Measurements from ENCODE around the gene HEATR1.
"Not testable (repeated sequence)": the region's sequence is repeated elsewhere in the genome, so short reads cannot be mapped to it uniquely, and the experiment has no call there.

Gene HEATR1, protein sequence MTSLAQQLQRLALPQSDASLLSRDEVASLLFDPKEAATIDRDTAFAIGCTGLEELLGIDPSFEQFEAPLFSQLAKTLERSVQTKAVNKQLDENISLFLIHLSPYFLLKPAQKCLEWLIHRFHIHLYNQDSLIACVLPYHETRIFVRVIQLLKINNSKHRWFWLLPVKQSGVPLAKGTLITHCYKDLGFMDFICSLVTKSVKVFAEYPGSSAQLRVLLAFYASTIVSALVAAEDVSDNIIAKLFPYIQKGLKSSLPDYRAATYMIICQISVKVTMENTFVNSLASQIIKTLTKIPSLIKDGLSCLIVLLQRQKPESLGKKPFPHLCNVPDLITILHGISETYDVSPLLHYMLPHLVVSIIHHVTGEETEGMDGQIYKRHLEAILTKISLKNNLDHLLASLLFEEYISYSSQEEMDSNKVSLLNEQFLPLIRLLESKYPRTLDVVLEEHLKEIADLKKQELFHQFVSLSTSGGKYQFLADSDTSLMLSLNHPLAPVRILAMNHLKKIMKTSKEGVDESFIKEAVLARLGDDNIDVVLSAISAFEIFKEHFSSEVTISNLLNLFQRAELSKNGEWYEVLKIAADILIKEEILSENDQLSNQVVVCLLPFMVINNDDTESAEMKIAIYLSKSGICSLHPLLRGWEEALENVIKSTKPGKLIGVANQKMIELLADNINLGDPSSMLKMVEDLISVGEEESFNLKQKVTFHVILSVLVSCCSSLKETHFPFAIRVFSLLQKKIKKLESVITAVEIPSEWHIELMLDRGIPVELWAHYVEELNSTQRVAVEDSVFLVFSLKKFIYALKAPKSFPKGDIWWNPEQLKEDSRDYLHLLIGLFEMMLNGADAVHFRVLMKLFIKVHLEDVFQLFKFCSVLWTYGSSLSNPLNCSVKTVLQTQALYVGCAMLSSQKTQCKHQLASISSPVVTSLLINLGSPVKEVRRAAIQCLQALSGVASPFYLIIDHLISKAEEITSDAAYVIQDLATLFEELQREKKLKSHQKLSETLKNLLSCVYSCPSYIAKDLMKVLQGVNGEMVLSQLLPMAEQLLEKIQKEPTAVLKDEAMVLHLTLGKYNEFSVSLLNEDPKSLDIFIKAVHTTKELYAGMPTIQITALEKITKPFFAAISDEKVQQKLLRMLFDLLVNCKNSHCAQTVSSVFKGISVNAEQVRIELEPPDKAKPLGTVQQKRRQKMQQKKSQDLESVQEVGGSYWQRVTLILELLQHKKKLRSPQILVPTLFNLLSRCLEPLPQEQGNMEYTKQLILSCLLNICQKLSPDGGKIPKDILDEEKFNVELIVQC (N-terminal part only)

DNA sequence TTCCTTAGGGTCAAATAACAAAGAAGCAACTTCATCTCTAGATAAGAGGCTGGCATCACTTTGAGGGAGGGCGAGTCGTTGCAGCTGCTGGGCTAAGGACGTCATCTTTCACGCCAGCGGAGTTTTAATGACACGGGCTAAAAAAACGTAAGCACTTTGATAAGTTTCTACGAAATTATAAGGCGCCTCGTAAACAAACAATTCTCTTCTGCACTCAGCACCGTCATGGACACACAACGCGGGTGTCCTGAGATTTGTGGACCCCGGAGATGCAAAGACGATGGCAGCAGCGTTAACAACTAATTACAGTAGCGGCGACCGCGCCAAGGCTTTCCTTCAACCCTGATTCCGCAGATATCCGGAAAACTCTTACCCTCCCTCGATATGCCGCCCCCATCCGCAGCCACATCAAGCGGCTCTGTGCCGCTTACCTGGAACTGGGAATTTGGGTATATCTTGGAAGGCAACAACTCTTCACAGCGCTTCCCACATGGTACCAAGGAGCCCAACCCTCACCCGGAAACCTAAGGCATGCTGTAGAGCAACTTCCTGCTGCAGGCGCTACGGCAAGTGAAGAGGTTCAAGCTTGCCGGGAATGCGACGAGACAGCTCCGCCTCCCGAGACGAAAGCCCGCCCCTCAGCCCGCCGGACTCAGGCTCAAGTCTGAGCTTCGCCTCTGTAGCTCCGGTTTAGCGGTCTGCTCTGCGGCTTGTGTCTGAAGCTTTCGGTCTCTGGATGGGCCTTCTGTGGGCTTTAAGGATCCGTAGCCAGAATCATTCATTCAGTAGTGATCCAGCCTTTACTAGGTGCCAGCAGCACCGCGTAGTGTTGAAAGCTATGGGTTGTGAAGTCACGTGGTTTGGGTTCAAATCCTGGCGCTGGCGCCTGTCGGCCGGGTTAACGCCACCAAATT lies at the start of gene HEATR1:
HEATR1 (minus strand) TSS at position 526 of the 914 bp plus-strand sequence; CDS start at position 105, 421 bp downstream.
- peak; percentile 80 to 86 for DNase-seq (ENCODE audit: low read depth in 2 of 2)

DNA sequence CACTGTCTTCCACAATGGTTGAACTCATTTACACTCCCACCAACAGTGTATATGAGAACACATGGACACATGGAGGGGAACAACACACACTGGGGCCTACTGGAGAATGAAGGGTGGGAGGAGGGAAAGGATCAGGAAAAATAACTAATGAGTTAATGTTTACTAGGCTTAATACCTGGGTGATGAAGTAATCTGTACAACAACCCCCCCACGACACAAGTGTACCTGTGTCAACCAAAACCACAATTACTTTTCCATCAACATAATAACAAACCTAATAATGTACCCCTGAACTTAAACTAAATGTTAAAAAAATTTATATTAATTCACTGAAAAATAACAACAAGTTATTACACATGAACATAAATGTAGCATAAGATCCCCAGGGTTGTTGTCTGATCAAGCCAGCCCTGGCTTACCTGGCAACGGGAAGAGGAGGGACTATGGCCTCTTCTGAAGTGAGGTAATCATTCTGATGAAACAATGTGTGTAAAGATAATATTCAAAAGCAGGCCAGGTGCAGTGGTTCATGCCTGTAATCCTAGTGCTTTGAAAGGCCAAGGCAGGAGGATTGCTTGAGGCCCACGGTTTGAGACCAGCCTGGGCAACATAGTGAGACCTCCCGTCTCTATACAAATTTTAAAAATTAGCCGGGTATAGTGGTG lies 40.8 kb upstream of the HEATR1 start:
- DNase-seq (ENCODE audit: low read depth in 2 of 2), result no peak

DNA sequence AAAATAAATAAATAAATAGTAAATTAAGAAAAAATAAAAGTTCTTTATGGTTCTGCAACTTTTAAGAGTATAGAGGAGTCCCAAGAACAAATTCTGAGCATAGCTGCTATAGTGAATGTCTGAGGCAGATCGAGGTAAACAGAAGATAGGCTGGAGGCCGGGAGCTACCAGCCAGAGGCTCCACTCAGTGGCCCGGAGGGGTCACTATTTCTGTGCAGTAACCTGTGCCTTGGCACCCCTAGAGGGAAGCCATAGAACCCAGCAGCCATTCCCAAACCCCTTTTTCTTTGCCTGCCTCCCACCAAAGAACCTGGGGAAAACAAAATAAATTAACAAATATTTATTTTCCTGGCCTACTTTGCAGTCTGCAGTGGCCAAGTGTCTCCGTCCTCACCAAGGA lies 38.4 kb upstream of the HEATR1 start:
- no peak for DNase-seq (ENCODE audit: low read depth in 2 of 2)

DNA sequence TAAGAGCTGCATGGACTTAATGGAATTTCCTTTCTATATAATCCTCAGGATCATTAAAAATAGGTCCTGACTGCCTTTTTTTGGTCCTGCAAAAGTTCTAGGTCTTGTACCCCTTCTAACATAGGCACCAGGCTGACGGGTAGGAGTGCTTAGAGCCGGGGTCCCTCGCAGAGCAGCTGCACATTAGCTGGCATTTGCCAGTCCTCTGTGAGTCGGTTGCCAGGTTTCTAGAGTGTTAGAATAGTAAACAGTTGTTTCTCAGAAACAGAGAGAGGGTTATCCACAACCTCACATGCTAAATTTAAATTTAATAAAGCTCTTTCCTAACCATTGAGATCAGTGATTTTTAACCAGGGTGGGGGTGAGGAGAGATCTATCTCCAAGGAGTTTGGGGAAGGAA lies 35.4 kb upstream of the HEATR1 start:
- DNase-seq (ENCODE audit: low read depth in 2 of 2), result no peak

DNA sequence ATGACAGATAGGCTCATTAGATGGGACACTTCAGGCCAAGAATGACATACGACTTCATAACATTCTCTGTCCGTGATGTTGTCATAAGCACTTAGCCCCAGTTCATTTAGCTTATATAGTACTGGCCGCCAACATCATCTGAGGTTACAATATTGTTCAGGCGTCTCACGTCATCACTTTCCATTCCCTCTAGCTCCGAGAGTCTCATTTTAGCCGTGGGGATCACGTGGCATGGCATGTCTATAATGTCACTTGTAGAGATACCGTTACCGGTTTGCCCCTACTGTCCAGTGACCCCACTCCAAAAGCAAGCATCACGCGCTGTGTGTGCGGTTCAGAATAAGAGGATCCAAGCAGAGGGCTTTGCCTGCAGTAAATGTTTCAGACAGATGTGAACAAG lies 34.6 kb upstream of the HEATR1 start:
- DNase-seq (ENCODE audit: low read depth in 2 of 2), result no peak

DNA sequence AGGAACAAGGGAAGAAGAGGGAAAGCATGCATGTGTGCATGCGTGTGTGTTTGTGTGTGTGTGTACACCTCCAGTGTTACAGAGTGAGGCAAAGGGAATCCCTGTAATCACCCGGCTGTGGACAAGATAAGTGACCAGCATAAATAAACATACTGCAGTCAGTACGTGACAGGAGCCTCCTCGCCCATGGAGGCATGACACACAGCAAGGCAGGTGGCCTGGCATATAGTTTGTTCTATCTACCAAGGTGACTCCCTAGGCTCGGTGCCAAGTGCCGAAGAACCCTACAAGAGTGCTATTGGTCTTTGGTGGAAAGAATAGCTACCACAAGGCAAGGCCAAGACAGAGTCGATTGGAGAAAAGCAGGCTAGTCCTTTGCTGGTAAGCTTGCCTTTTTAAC lies 31.7 kb upstream of the HEATR1 start:
- DNase-seq (ENCODE audit: low read depth in 2 of 2), result no peak

DNA sequence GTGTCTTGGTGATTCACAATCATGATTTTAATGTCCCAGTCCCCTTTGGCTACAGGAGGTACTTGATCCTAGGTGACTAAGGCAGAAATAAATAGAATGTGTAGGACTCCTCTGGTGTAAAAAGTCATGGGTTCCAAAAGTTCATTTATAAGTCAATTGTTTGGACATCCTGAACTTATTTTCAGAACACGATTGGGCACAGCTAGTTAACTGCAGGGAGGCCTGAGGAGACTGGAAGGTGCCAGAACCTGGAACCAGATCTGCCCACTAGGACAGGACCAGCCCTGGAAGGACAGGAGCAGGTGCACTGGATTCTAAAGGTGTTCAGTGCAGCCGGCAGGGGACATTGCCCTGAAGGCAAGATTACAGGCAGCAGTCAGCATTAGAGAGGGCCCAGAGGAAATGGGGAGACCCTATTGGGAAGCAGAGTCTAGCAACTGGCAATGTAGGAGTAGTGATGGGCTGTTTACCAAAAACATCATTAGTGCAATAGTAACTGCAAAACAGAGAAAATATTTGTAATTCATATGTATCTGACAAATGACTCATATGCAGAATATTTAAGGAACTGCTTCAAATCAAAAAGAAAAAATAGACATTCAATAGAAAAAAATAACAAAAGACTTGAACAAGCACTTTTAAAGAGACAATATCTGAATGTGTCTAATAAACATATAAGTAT lies 23.6 kb upstream of the HEATR1 start:
- DNase-seq (ENCODE audit: low read depth in 2 of 2), result no peak

DNA sequence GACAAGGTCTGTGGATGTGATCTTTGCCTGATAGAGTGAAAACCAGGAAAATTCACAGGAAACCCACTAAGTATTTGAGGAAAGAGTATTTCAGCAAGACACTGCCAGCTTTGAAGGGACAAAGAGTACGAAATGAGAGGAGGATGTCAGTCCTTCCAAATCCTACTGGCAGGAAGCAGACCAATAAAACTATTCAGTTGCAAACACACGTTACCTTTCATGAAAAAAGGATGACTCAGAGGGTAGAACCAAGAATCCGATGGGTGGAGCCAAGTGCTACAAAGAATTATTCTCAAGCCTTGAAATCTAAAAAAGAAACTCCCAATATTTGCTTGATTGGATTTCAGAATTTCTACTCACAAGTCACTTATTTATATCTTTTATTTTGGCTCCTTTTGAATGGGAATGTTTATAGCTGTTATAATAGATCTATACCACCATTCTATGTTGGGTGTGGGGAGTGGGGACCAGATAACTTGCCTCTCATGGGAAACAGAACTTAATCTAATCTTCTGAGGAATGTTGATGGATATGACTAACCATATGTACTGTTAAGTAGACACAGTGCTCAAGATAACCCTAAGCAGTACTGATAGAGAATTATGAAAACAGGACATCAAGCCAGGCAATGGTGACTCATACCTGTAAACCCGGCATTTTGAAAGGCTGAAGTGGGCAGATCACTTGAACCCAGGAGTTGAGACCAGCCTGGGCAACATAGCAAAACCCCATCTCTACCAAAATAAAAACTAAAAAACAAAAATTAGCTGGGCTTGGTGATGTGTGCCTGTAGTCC lies 19.3 kb upstream of the HEATR1 start:
- no peak for DNase-seq (ENCODE audit: low read depth in 2 of 2)

DNA sequence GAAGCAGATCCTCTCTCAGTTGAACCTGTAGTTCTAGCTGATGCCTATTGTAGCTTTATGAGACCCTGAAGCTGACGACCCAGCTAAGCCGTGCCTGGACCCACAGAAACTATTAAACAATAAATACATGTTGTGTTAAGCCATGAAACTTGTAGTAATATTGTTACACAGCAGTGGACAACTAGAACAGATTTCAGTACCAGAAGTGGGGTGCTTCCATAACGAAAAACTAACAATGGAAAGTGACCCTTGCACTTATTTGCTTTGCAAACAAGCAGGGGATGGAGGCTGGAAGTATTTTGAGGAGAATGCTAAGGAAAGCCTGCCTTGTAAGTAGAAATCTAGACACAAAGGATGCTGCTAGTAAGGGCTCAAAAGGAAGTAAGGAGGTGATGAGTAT lies 18.1 kb upstream of the HEATR1 start:
- DNase-seq (ENCODE audit: low read depth in 2 of 2), result no peak

DNA sequence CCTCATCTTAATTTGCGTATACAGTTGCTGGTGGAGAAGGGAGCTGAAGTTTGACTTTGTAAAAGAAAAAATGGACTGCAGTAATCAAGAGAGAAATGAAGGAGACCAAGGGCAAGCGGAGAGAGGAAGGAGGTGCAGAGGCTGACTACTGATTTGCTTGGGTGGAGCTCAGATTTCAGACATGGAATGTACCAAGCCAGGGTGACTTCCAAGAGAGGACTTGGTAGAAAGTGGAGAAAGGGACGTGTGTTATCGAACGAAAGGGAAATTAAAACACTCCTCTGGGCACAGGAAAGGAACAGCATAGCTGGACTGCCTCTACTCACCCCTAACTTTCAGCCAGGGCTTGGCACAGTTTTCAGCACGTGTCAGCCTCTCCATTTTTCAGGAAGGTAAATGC lies 15.1 kb upstream of the HEATR1 start:
- no peak for DNase-seq (ENCODE audit: low read depth in 2 of 2)

DNA sequence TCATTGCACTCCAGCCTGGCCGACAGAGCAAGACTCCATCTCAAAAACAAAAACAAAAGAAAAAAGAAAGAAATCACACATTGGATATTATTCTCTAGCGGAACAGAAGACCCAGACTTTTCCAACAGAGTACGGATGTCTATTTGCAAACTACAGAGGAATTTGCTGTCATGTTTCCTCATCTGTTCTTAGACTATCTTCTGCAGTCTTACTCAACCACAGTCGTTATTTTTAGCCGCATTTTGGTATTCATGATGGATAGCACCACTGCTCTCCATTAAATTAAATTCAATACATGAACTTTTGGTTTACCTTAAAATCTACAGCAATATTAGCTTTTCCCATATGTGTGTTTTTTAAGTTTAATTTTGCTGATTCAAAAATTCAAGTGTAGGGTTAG lies 14.2 kb upstream of the HEATR1 start:
- no peak for DNase-seq (ENCODE audit: low read depth in 2 of 2)

DNA sequence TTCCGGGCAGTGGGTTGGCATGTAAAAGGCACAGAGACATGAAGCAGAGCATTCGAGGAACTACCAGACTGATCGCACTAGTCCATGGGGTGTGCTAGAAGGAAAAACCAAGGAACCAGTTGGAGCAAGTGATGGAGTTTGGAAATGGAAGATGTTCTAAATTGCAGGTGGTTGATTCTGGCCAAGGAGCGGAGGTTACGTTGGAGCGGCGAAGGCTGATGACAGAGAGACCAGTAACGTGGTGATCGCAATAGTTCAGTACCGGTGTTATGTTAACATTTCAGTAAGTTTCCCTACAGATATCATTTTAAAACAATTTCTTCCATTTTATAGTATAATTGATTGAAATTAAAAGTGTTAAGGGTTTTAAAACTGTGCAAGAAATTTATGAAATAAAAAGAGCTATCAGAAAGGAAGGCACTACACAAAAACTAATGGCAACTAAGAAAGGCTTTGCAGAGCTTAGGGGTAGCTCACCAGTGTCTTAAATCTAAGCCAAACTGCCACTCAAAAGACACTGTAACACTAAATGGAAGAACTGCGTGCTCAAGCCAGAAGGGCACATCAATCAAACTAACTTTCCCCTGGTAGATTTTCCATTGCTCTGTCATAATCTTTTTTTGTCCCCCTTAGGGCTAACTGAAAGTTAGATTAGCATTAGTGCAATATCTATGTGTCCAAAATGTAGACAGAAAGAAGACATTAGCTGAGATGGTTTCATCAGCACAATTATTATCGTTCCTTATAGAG lies 11.3 kb upstream of the HEATR1 start:
- DNase-seq (ENCODE audit: low read depth in 2 of 2), result no peak

DNA sequence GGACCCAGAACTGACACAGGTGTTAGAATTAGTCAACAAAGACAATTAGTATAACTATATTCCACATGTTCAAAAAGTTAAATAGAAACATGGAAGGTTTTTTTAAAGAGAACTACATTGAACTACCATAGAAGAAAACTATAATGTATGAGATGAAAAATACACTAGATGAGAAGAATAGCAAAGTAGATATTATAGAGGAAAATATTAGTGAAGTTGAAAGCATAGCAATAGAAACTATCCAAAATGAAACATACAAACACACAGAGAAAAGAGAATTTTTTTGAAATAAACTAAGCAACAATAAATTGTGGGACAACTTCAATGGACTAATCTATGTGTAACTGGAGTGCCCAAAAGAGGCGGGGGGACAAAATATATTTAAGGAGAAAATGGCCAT lies 8.0 kb upstream of the HEATR1 start:
- DNase-seq (ENCODE audit: low read depth in 2 of 2), result no peak

DNA sequence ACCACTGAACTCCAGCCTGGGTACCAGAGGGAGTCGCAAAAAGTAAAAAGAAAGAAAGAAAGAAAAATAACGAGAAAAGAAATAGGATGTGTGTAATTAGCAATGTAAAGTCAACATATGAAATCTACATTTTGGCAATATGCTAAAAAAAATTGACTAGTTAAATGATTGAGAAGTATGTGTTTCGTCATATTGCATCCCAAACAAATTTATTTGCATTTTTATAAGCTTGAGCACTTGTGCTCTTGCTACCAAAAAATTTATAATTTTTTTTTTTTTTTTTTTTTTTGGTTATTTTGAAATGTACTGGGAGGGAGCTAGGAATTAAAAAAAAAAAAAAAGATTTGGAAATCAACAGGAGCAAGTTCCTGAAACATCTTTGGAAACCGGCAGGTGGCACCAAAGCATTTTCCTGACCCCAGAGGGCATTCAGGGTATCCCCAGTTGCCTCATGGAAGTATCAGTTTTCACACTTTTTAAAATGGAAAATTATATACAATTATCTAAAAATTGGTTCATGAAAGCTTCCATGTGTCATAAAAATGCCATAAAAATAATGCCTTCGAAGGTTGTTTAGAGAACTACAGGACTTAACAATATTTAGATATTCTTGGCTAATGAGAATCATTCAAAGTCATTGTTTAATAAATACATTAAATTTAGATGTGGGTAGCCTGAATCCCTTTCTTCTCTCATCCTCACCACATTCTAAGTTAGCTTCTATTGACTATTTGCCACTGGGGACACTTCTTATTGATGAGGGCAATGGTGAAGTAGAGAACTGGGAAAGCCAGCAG lies 4.8 kb upstream of the HEATR1 start:
- DNase-seq (ENCODE audit: low read depth in 2 of 2), result no peak

DNA sequence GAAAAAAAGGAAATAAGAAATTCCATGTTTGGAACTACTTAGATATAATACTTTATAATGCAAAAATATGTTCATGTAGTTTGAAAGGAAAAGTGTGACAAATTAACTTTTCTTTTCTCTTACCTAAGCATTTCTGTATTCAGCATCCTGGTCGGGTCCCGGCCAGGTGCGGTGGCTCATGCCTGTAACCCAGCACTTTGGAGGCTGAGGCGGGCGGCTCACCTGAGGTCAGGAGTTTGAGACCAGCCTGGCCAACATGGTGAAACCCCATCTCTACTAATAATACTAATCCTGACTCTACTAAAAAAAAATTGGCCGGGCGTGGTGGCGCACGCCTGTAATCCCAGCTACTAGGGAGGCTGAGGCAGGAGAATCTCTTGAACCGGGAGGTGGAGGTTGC lies 3.3 kb upstream of the HEATR1 start:
- not testable (repeated sequence) for DNase-seq (ENCODE audit: low read depth in 2 of 2)

DNA sequence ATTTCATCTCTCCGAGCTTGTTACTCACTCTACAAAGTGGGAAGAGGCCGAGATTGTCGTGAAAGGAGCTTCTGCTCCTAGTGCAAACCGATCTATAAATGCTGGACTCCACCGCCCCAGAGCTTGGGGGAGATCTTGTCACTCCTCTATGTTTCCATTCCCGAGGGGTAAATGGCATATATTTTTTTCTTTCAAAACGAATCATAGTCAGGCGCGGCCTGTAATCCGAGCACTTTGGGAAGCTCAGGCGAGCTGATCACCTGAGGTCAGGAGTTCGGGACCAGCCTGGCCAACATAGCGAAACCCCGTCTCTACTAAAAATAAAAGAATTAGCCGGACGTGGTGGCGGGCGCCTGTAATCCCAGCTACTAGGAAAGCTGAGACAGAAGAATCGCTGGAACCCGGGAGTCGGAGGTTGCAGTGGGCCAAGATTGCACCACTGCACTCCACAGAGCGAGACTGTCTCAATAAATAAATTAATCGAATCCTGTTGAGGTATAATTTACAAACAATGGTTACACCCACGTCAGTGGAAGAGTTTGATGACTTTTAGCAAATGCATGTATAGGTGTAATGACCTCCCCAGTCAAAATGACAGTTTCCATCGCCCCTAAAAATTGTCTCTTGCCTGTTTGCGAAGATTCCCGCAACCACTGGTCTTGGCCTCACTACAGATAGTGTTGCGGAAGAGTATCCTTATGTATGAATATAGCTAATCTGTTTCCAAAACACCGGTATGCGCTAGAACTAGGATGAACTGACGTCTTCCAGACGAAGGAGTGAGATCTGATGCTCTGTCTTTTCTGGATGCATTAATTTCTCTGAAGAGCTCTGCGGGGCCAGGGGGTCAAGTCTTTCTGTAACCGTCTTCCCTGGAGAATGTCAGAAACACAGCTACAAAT lies 840 bp upstream of the HEATR1 start:
- DNase-seq (ENCODE audit: low read depth in 2 of 2), result no peak
